K562 (cell line): ENCODE data around the gene SYPL2. TPM values are rescaled to one million over a fixed set of nuclear protein-coding genes. Genes with fewer than 3 reads are reported as not detected.

Source experiments
- ATAC-seq: fragments of 200-7000 bp; cut with Tn5 transposase; 3 replicates; pipeline ENCODE4 v1.9.1; 2020; ENCODE audit warnings: moderate library complexity
- BruUV-seq: library from RNA; stranded (reverse); fragments of 400-500 nt; replicated peaks from 2 replicates; lab custom pipeline; 2021; lab: Mats Ljungman, UMichigan
- CTCF ChIA-PET: fragments of 300-600 bp; formaldehyde crosslinking; extraction: SDS; loops from one replicate; lab custom pipeline; 2021; ENCODE audit warnings: low intra/inter-chr PET ratio; lab: Yijun Ruan, JAX
- POLR2A ChIA-PET: fragments of 300-600, 350-650 bp; sonication (Branson Sonifier 250); formaldehyde crosslinking; extraction: SDS; loops from one replicate; lab custom pipeline; 2021; ENCODE audit warnings: antibody characterized with exemption, inconsistent platforms; lab: Yijun Ruan, JAX
- DNase-seq, 4 experiments: peaks; one replicate each; pipeline versions ENCODE4 v3.0.0 to v3.0.0-alpha.2; 2011 to 2018; ENCODE audit warnings: low spot score in 3 of 4, mixed read lengths in 3 of 4; ENCODE audit errors: extremely low read depth in 1 of 4
- FAIRE-seq: peaks from 2 replicates; lab custom pipeline; 2011; peaks lifted over from hg19 to GRCh38; lab: Jason Lieb, UNC
- H2AFZ ChIP-seq: 2 replicates; pipeline ENCODE4 v1.6.0; 2011; ENCODE audit warnings: low read depth, low read length, control low read depth, inconsistent platforms
- H3K27ac ChIP-seq: fragments of 200-600 bp; 3 replicates; pipeline ENCODE4 v1.8.0; 2011; ENCODE audit warnings: low read depth, mild to moderate bottlenecking, control low read depth, inconsistent platforms, low read length, moderate library complexity, mixed read lengths; ENCODE audit errors: extremely low read depth
- H3K27me3 ChIP-seq, 2 experiments: fragments of 300-600 bp in 1 of 2; 2 replicates in 1 of 2; 3 replicates in 1 of 2; pipeline versions ENCODE4 v1.6.0 to v1.8.0; 2011; ENCODE audit warnings: inconsistent platforms in 2 of 2, low read length in 2 of 2, mild to moderate bottlenecking in 1 of 2, mixed read lengths in 1 of 2, moderate library complexity in 1 of 2; ENCODE audit not compliant: control insufficient read depth in 2 of 2, insufficient read depth in 2 of 2
- H3K36me3 ChIP-seq: fragments of 300-600 bp; 3 replicates; pipeline ENCODE4 v1.8.0; 2011; ENCODE audit warnings: mild to moderate bottlenecking, low read length, inconsistent platforms; ENCODE audit not compliant: control insufficient read depth, insufficient read depth
- H3K4me1 ChIP-seq, 2 experiments: fragments of 200-600 bp in 1 of 2; replicated peaks in 1 of 2; 2 replicates in 1 of 2; 3 replicates in 1 of 2; pipeline versions ENCODE4 v1.5.1 to v1.8.0; 2011; ENCODE audit warnings: inconsistent platforms in 2 of 2, low read length in 2 of 2, mild to moderate bottlenecking in 1 of 2, mixed read lengths in 1 of 2, moderate library complexity in 1 of 2; ENCODE audit not compliant: control insufficient read depth in 2 of 2, insufficient read depth in 2 of 2
- H3K4me2 ChIP-seq: 2 replicates; pipeline ENCODE4 v1.6.1; 2011; ENCODE audit warnings: low read length, control low read depth, inconsistent platforms, mixed read lengths; ENCODE audit not compliant: insufficient read depth
- H3K4me3 ChIP-seq: fragments of 200-600 bp; sonication (generic), shearing (Covaris generic); 2 replicates; pipeline ENCODE4 v1.5.1; 2016; ENCODE audit warnings: control low read depth, inconsistent platforms
- H3K79me2 ChIP-seq: fragments of 200-600 bp; 3 replicates; pipeline ENCODE4 v1.8.0; 2011; ENCODE audit warnings: low read length, inconsistent platforms; ENCODE audit not compliant: control insufficient read depth, insufficient read depth
- H3K9ac ChIP-seq, 2 experiments: 2 replicates each; pipeline versions ENCODE4 v1.6.0 to v1.6.1; 2011; ENCODE audit warnings: low read depth in 2 of 2, low read length in 2 of 2, control low read depth in 1 of 2, inconsistent platforms in 1 of 2, mild to moderate bottlenecking in 1 of 2, mixed read lengths in 1 of 2; ENCODE audit not compliant: insufficient read depth in 1 of 2
- H3K9me1 ChIP-seq: one replicate; pipeline ENCODE4 v1.6.0; 2011; ENCODE audit warnings: inconsistent platforms, mild to moderate bottlenecking, low read length, moderate library complexity; ENCODE audit not compliant: control insufficient read depth, insufficient read depth
- H3K9me3 ChIP-seq: replicated peaks from 2 replicates; pipeline ENCODE4 v1.5.1; 2011; ENCODE audit warnings: low read depth, low read length, inconsistent platforms; ENCODE audit not compliant: control insufficient read depth, insufficient read depth
- H4K20me1 ChIP-seq: replicated peaks from 2 replicates; pipeline ENCODE4 v1.6.1; 2011; ENCODE audit warnings: low read length, inconsistent platforms, mixed read lengths; ENCODE audit not compliant: control insufficient read depth, insufficient read depth
- GABPA ChIP-seq: fragments of 200-800 bp; sonication (Bioruptor generic); conservative IDR thresholded peaks from 2 replicates; pipeline ENCODE4 v1.6.1; 2016; ENCODE audit warnings: low read depth, missing genetic modification characterization, missing compliant biosample characterization
- GTF2F1 ChIP-seq: IDR thresholded peaks from 2 replicates; pipeline ENCODE4 v1.6.1; 2011; ENCODE audit warnings: low read depth, low read length, improper control_type of control experiment
- HNRNPH1 ChIP-seq: fragments of 200-400 bp; formaldehyde crosslinking; optimal IDR thresholded peaks from 2 replicates; pipeline ENCODE3; 2017; ENCODE audit warnings: low read depth, mild to moderate bottlenecking, low read length, moderate library complexity
- HNRNPLL ChIP-seq: fragments of 200-400 bp; formaldehyde crosslinking; IDR thresholded peaks from 2 replicates; pipeline ENCODE4 v1.6.1; 2017; ENCODE audit warnings: low read length, low read depth, mild to moderate bottlenecking; ENCODE audit not compliant: poor library complexity, severe bottlenecking
- KDM2B ChIP-seq: fragments of 250-450 bp; sonication (Bioruptor Pico); IDR thresholded peaks from 2 replicates; pipeline ENCODE4 v1.8.0; 2021; ENCODE audit warnings: mild to moderate bottlenecking, moderate library complexity
- KDM5B ChIP-seq: fragments of 200-600 bp; sonication (generic); IDR thresholded peaks from 2 replicates; pipeline ENCODE4 v1.6.1; 2012; ENCODE audit warnings: low read depth, mild to moderate bottlenecking, moderate library complexity, low read length, control low read depth, inconsistent platforms; ENCODE audit not compliant: insufficient replicate concordance
- KLF16 ChIP-seq: IDR thresholded peaks from 2 replicates; pipeline ENCODE4 v1.6.1; 2016; ENCODE audit warnings: antibody characterized with exemption
- POU5F1 ChIP-seq: fragments of 150-350 bp; IDR thresholded peaks from 2 replicates; pipeline ENCODE4 v1.6.1; 2014; ENCODE audit warnings: borderline replicate concordance, low read length, low read depth, mild to moderate bottlenecking; ENCODE audit not compliant: partially characterized antibody
- STAT5A ChIP-seq: IDR thresholded peaks from 2 replicates; pipeline ENCODE4 v1.6.1; 2012; ENCODE audit warnings: low read length, inconsistent platforms, borderline replicate concordance
- THAP12 ChIP-seq: fragments of 250-450 bp; sonication (Bioruptor Pico); IDR thresholded peaks from 2 replicates; pipeline ENCODE4 v1.9.0; 2021; ENCODE audit warnings: mild to moderate bottlenecking, inconsistent platforms
- ZNF395 ChIP-seq: fragments of 200-800 bp; sonication (Bioruptor generic); IDR thresholded peaks from 2 replicates; pipeline ENCODE4 v1.6.1; 2017; ENCODE audit warnings: missing genetic modification characterization, missing compliant biosample characterization
- WGBS: fragments of 100-300 bp; shearing (Covaris generic); methylation state at CpG from one replicate; pipeline ENCODE4 v1.1.6; 2016; ENCODE audit warnings: low coverage, mixed read lengths; ENCODE audit not compliant: insufficient coverage; ENCODE audit errors: missing lambda C conversion rate; 5-methylcytosine and 5-hydroxymethylcytosine counted together
- in situ Hi-C: fragments of 300-500 bp; cut with MboI; formaldehyde crosslinking; loops from 4 replicates; pipeline ENCODE4 v1.15.0; 2018; ENCODE audit warnings: inconsistent platforms, mixed read lengths
- intact Hi-C: fragments of 100-400 bp; cut with micrococcal nuclease; formaldehyde crosslinking; loops from 2 replicates; pipeline ENCODE4 v1.14.2; 2022
- polyA plus RNA-seq, 8 experiments: library from polyadenylated mRNA; depleted of rRNA in 4 of 8; stranded (reverse) in 5 of 8; unstranded in 3 of 8; fragments of >200 nt; fragmentation: Nextera tagmentation in 2 of 8; fragmentation: Illumina TruSeq in 1 of 8; extraction: Ambion mirVana in 2 of 8; extraction: Trizol in 1 of 8; gene quantifications; 2 replicates each; pipeline versions ENCODE4 v1.2.1 to v1.2.3, GENCODE V29; 2011 to 2014; ENCODE audit warnings: inconsistent platforms in 1 of 8, missing spikeins in 1 of 8
- total RNA-seq, 7 experiments: library from RNA; depleted of rRNA in 6 of 7; stranded (reverse); fragments of >200 nt in 6 of 7; fragmentation: Illumina TruSeq in 2 of 7; extraction: Trizol in 2 of 7; gene quantifications; 2 replicates each; pipeline versions ENCODE4 v1.2.1 to v1.2.3, GENCODE V29; 2011 to 2021; ENCODE audit warnings: low replicate concordance in 1 of 7
- TF ChIP-seq, protein P1 (sequence below): sonication (generic); formaldehyde crosslinking; IDR thresholded peaks from 2 replicates; pipeline ENCODE4 v1.8.1; 2022; ENCODE audit warnings: missing genetic modification reagents

Gene SYPL2
- total and polyA plus RNA-seq, 9 of the 15 experiments (the other 6 are each of a cell fraction or from before 2014, with no cell fraction given): 0.03 to 0.20 (median 0.07) TPM; not detected in 2

DNA sequence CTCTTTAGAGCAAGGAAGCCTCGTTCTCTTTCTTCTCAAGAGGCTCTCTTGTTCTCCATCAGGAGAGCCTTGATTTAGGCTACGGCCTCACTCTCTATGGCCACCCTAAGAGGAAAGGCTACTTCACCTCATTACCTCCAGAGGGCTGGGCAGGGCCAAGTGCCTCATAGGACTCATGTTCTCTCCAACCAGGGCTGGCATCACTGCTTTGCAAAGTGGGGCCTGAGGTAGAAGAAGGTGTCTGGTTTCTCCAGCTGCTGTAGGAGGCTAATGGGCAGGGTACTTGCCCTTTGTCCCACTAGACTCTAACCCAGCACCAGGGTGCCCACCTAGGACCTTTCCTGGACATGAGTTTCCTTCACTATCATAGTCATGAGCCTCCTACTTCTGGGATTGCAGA, 15.3 kb downstream of the SYPL2 start:
- 17% methylated on average over 2 of the region's 2 CpGs for WGBS
- FAIRE-seq (no peak), DNase-seq (no peak), ATAC-seq (no peak)
- in situ Hi-C loops: no loop called here
- Histone ChIP-seq H2AFZ (no peak overlapping the region), H3K4me2 (no peak overlapping the region), H3K4me1 (peaks cover 15 to 31% of the 10 kb centered on the region in 2 experiments; a peak in 4 of 5 replicates), H3K27me3 (peaks cover 24 to 46% of the 10 kb centered on the region in 2 experiments), H3K9me3 (no peaks in the 10 kb centered on the region), H3K4me3 (no peak overlapping the region), H3K9ac (no peak overlapping the region), H3K9me1 (no peaks in the 10 kb centered on the region), H4K20me1 (0 out of 2 replicates have a peak, but pooled peaks cover 4% of the 10 kb centered on the region), H3K36me3 (peaks cover 9% of the 10 kb centered on the region; the same call in 1 of the 3 replicates), H3K79me2 (peaks cover 9% of the 10 kb centered on the region; the same call in 2 of the 3 replicates), H3K27ac (no peak overlapping the region)
- no TSS peak for BruUV-seq
- intact Hi-C loops: no loop called here
- ChIA-PET CTCF (no interaction called here), POLR2A (interaction anchor here (0.6 to 1.2 kb wide), 4 partner anchors 11 to 371 kb away, joined by 3 read pairs; no protein-coding TSS in a partner anchor)
- no peak for TF ChIP-seq STAT5A
- TF ChIP-seq POU5F1: no peak
- TF ChIP-seq KLF16: no peak
- TF ChIP-seq KDM2B (CRISPR knock-in tag): no peak
- no peak for TF ChIP-seq ZNF395 (CRISPR knock-in tag)
- no peak for TF ChIP-seq GABPA
- no peak for TF ChIP-seq GTF2F1
- TF ChIP-seq, protein P1, sequence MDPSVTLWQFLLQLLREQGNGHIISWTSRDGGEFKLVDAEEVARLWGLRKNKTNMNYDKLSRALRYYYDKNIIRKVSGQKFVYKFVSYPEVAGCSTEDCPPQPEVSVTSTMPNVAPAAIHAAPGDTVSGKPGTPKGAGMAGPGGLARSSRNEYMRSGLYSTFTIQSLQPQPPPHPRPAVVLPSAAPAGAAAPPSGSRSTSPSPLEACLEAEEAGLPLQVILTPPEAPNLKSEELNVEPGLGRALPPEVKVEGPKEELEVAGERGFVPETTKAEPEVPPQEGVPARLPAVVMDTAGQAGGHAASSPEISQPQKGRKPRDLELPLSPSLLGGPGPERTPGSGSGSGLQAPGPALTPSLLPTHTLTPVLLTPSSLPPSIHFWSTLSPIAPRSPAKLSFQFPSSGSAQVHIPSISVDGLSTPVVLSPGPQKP (CRISPR knock-in tag): no peak
- TF ChIP-seq KDM5B: no peak
- TF ChIP-seq HNRNPH1: no peak
- TF ChIP-seq HNRNPLL: no peak
- no peak for TF ChIP-seq THAP12 (CRISPR knock-in tag)
